Retinal pigment epithelial cell (primary cell): ENCODE measurements around the gene PDE11A.
"Not testable (repeated sequence)": the region's sequence is repeated elsewhere in the genome, so short reads cannot be mapped to it uniquely, and the experiment has no call there.

ENCODE experiments used
- DNase-seq: peaks from one replicate; pipeline ENCODE4 v3.0.0-alpha.2; 2010; ENCODE audit warnings: low read depth
- H3K4me3 ChIP-seq: 2 replicates; pipeline ENCODE4 v1.5.1; 2011; ENCODE audit warnings: mild to moderate bottlenecking, low read length, control low read depth, moderate library complexity
- TF ChIP-seq, protein P1 (sequence below): conservative IDR thresholded peaks from 2 replicates; pipeline ENCODE4 v1.5.1; 2011; ENCODE audit warnings: low read depth, low read length, control low read depth, inconsistent platforms

PDE11A gene

DNA sequence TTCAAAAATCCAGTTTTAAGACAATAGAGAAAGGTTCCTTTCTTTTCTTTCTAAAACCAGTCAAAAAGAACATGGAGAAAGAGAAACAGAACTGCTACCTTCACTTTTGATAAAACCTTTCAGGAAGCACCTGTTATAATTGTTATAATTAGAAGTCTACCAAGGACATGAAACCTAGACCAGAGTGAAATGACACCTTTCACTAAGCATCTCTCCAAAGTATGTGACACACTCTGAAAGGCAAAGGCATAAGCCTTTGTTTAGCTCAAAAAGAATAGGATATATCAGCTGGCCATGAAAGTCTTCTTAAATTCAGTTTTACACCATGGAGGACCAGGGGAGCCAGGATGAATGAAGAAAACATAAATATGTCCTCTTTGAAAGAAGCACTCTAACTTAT, 20.9 kb upstream of the PDE11A start:
- DNase-seq, result no peak
- no peak overlapping the region for H3K4me3 ChIP-seq
- TF ChIP-seq, protein P1, sequence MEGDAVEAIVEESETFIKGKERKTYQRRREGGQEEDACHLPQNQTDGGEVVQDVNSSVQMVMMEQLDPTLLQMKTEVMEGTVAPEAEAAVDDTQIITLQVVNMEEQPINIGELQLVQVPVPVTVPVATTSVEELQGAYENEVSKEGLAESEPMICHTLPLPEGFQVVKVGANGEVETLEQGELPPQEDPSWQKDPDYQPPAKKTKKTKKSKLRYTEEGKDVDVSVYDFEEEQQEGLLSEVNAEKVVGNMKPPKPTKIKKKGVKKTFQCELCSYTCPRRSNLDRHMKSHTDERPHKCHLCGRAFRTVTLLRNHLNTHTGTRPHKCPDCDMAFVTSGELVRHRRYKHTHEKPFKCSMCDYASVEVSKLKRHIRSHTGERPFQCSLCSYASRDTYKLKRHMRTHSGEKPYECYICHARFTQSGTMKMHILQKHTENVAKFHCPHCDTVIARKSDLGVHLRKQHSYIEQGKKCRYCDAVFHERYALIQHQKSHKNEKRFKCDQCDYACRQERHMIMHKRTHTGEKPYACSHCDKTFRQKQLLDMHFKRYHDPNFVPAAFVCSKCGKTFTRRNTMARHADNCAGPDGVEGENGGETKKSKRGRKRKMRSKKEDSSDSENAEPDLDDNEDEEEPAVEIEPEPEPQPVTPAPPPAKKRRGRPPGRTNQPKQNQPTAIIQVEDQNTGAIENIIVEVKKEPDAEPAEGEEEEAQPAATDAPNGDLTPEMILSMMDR, result no peak

DNA sequence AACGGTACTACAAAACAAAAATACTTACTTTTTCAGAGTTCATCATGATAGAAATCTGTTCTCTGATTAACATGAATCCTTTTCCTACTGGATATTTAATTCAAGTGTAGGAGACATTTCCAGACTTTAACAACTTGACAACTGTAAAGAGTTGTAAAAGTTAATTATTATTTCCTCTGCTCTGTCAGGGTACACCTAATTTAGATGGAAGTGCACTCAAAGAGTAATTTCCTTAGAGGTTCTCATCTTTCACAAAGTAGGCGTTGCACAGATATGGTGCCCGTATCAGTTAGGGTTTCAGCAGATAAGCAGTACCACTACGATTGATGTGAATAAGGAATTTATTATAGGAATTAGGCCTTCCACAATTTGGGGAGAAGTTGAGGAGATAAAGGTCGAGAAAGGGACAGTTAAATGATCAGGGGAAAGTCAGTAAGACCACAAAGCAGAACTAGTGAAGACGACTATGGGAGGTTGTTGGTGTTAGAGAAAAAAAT, 16.2 kb upstream of the PDE11A start:
- TF ChIP-seq, protein P1, result no peak
- DNase-seq, result no peak
- no peak overlapping the region for H3K4me3 ChIP-seq

DNA sequence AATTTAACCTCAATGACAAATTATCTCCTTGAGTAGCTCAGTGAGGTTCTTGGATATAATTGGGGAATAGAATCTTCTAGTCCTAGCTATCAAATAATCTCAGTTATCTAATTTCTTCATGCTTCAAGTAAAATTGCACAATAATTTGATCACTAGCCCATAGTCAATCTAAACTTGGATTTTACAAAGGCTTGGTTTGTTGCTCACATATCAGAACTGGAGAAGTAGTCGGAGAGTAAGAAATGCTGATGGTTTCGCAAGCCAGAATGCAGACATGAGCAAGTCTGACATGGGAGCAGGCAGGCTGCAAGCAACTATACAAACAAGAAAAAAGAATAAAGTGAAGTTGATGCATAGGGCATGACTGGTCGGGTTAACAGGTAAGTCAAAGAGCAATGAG, 11.7 kb upstream of the PDE11A start:
- DNase-seq, result no peak
- H3K4me3 ChIP-seq, result no peak overlapping the region
- TF ChIP-seq, protein P1, result no peak

DNA sequence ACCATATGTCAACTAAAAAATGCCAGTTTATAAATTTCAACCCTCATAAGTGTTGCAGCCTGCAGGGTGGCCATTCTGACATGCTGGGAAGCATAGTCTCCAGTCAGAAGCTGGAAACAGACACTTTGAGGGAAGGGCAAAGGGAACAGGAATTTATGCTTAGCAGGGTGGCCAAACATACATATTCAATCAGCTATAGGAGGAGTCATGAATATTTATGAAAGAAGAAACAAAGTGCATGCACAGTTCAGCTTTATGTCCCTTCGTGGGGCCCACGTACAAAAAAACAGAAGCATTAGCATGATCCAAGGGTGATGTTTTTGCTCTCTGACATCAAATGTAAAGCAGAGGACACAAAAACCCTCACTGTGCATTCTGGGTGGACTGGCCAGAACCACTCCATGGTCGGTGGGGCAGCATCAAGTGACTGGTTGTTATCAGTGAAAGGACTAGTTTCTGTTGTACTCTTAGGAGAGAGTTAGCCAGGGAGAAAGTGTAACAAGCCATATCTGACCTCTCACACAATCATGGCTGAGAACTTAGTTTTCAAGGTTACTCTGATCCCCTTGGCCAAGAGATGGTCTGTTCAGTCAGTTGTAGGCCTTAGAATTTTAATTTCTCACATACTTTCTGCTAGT, 9.9 kb upstream of the PDE11A start:
- no peak overlapping the region for H3K4me3 ChIP-seq
- TF ChIP-seq, protein P1, result no peak
- DNase-seq, result no peak

DNA sequence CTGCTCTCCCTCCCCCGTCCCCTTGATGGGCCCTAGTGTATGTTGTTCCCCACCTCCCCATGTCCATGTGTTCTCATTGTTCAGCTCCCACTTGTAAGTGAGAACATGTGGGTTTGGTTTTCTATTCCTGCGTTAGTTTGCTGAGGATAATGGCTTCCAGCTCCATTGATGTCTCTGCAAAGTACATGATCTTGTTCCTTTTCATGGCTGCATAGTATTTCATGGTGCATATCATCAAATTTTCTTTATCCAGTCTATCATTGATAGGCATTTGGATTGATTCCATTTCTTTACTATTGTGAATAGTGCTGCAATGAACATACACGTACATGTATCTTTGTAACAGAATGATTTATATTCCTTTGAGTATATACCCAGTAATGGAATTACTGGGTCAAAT, 6.7 kb upstream of the PDE11A start:
- not testable (repeated sequence) for DNase-seq, H3K4me3 ChIP-seq

DNA sequence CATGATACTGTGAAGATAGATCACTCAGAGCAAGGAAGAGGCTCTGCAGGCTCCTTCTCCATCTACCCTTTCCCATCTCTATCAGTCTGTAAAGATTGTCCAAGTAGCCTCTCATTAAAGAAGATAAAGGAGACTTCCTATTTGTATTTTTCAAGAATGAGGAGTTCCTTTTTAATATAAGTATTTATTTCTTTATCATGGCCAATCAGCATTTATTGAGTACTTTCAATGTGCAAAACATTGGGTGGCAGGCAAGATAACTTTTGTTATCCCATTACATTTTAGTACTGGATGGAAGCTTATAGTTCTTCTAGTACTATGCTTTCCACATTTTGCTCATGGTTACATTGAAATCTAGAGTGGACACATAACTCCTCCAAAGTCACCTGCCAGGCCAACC, 3.6 kb upstream of the PDE11A start:
- no peak for DNase-seq
- TF ChIP-seq, protein P1, result no peak
- no peak overlapping the region for H3K4me3 ChIP-seq

DNA sequence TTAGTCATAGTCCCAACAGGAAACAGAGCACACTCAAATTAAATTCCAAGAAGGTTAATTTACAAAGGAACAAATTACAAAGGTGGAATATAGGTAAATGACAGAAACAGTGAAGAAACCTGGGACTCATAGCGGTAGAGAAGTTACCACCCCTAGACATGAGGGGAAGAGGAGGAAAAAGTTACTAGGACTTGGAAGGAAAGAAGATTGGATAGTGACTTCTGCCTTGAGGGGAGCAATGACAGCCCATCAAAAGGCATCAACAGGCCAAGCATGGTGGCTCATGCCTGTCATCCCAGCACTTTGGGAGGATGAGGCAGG, 2.4 kb upstream of the PDE11A start:
- TF ChIP-seq, protein P1, result no peak
- no peak for DNase-seq
- H3K4me3 ChIP-seq, result no peak overlapping the region
